SK-N-MC (cell line): ENCODE data around the gene B4GALNT4.

Experiments used
- EZH2 ChIP-seq: fragments of 200-600 bp; sonication (generic); IDR thresholded peaks from one replicate; pipeline ENCODE4 v1.6.1; 2017; ENCODE audit warnings: antibody characterized with exemption
- POLR2AphosphoS5 ChIP-seq: IDR thresholded peaks from 2 replicates; pipeline ENCODE4 v1.6.1; 2012; ENCODE audit warnings: mild to moderate bottlenecking, low read depth, low read length, borderline replicate concordance

- TF ChIP-seq EZH2 (no peak), POLR2AphosphoS5 (no peak)
Measured at GRCh38 chr11:382081-382629, 12.9 kb downstream of the B4GALNT4 start.
